Osteocyte (in vitro differentiated cells): ENCODE data around the gene RNF31. TPM values are rescaled to one million over a fixed set of nuclear protein-coding genes. Genes with fewer than 3 reads are reported as not detected.
A peak's percentile ranks its signal among the peaks of the same experiment; 100 is the strongest.

Experiments used
- DNase-seq: peaks from one replicate; pipeline ENCODE4 v3.0.0; 2021; ENCODE audit warnings: mixed read lengths; ENCODE audit not compliant: unreplicated experiment; ENCODE audit errors: extremely low spot score
- H3K27ac Mint-ChIP-seq: one replicate; pipeline ENCODE4 v1.8.0; 2021; ENCODE audit warnings: mild to moderate bottlenecking, mixed read lengths; ENCODE audit not compliant: unreplicated experiment
- H3K27me3 Mint-ChIP-seq: one replicate; pipeline ENCODE4 v1.8.0; 2021; ENCODE audit warnings: mixed read lengths; ENCODE audit not compliant: unreplicated experiment
- H3K36me3 Mint-ChIP-seq: one replicate; pipeline ENCODE4 v1.8.0; 2021; ENCODE audit warnings: mixed read lengths; ENCODE audit not compliant: unreplicated experiment
- H3K4me1 Mint-ChIP-seq: one replicate; pipeline ENCODE4 v1.8.0; 2021; ENCODE audit warnings: mixed read lengths; ENCODE audit not compliant: unreplicated experiment
- H3K4me3 Mint-ChIP-seq: one replicate; pipeline ENCODE4 v1.8.0; 2021; ENCODE audit warnings: mild to moderate bottlenecking, moderate library complexity, mixed read lengths; ENCODE audit not compliant: unreplicated experiment
- H3K9me3 Mint-ChIP-seq: one replicate; pipeline ENCODE4 v1.8.0; 2021; ENCODE audit warnings: mixed read lengths; ENCODE audit not compliant: unreplicated experiment
- CTCF ChIP-seq: fragments of 200-600 bp; sonication (generic); IDR thresholded peaks from 2 replicates; pipeline ENCODE4 v1.5.0; 2021; ENCODE audit warnings: antibody characterized with exemption, mild to moderate bottlenecking, moderate library complexity
- total RNA-seq: library from RNA; stranded (reverse); gene quantifications from 2 replicates; pipeline ENCODE4 v1.2.1, GENCODE V29; 2021

The RNF31 gene
- total RNA-seq, 1 donor from 2014 or later, result 65.9 TPM

GRCh38 chr14:24190416-24190815 lies 43.1 kb downstream of the RNF31 start:
- H3K9me3 Mint-ChIP-seq, result no peaks in the 10 kb centered on the region
- DNase-seq, result no peak
- H3K27ac Mint-ChIP-seq, result peak overlapping the region; percentile 27
- no peaks in the 10 kb centered on the region for H3K27me3 Mint-ChIP-seq
- no peak overlapping the region for H3K4me3 Mint-ChIP-seq
- peaks cover 36% of the 10 kb centered on the region for H3K4me1 Mint-ChIP-seq
- TF ChIP-seq CTCF, result no peak
- H3K36me3 Mint-ChIP-seq, result peaks cover 15% of the 10 kb centered on the region

- Mint-ChIP-seq H3K4me3 (no peak overlapping the region), H3K4me1 (peaks cover 39% of the 10 kb centered on the region), H3K9me3 (no peaks in the 10 kb centered on the region), H3K36me3 (peaks cover 15% of the 10 kb centered on the region), H3K27ac (no peak overlapping the region), H3K27me3 (no peaks in the 10 kb centered on the region)
- DNase-seq, result no peak
- TF ChIP-seq CTCF, result no peak
Observed at GRCh38 chr14:24192933-24193332, 45.6 kb downstream of the RNF31 start.

- Mint-ChIP-seq H3K27me3 (no peaks in the 10 kb centered on the region), H3K27ac (peak overlapping the region; percentile 95), H3K4me3 (peak overlapping the region; percentile 88), H3K4me1 (peaks cover 38% of the 10 kb centered on the region), H3K9me3 (no peaks in the 10 kb centered on the region), H3K36me3 (peaks cover 20% of the 10 kb centered on the region)
- no peak for DNase-seq
- no peak for TF ChIP-seq CTCF
Observed at GRCh38 chr14:24194186-24194872, 47.0 kb downstream of the RNF31 start.

- Mint-ChIP-seq H3K9me3 (no peaks in the 10 kb centered on the region), H3K4me3 (peak overlapping the region; percentile 88), H3K36me3 (peaks cover 20% of the 10 kb centered on the region), H3K4me1 (peaks cover 37% of the 10 kb centered on the region), H3K27ac (peak overlapping the region; percentile 95), H3K27me3 (no peaks in the 10 kb centered on the region)
- TF ChIP-seq CTCF, result no peak
- DNase-seq, result no peak
Observed at GRCh38 chr14:24194873-24195185, 47.5 kb downstream of the RNF31 start.

GRCh38 chr14:24195186-24196070 lies 48.1 kb downstream of the RNF31 start, which contains the start of gene TM9SF1:
Gene TM9SF1 (minus strand): TSS chr14:24195441. CDS start chr14:24195019, 422 bp downstream.
- Mint-ChIP-seq H3K9me3 (no peaks in the 10 kb centered on the region), H3K4me1 (peaks cover 37% of the 10 kb centered on the region), H3K27ac (peak within 1 kb of the TSS; percentile 95), H3K36me3 (peaks cover 20% of the 10 kb centered on the region), H3K4me3 (peak within 1 kb of the TSS; percentile 88), H3K27me3 (no peaks in the 10 kb centered on the region)
- no peak for TF ChIP-seq CTCF
- peak; percentile 94 for DNase-seq
